Measurements from ENCODE around the gene PBX1. TPM values are rescaled to one million over a fixed set of nuclear protein-coding genes. Genes with fewer than 3 reads are reported as not detected.
A peak's percentile ranks its signal among the peaks of the same experiment; 100 is the strongest.

PBX1 gene
- total RNA-seq, 1 experiment from 2014 or later: 102 TPM

- DNase-seq (ENCODE audit: low spot score) (no peak), ATAC-seq (no peak)
- Mint-ChIP-seq H3K4me1 (peaks cover 74% of the 10 kb centered on the region), H3K9me3 (no peaks in the 10 kb centered on the region), H3K36me3 (peaks cover 3% of the 10 kb centered on the region), H3K4me3 (no peak overlapping the region), H3K27ac (peak overlapping the region; percentile 22; the same call in 1 of the 2 replicates), H3K27me3 (ENCODE audit: low read depth) (no peaks in the 10 kb centered on the region)
- CTCF ChIA-PET: no interaction called here
- TF ChIP-seq MAX (CRISPR knock-in tag; IDR thresholded peaks at IDR 0.05) (no peak), SMAD3 (CRISPR knock-in tag; IDR thresholded peaks at IDR 0.05; ENCODE audit: borderline replicate concordance) (no peak)
- POLR2A ChIA-PET: no interaction called here
Measured at GRCh38 chr1:164708596-164708995, 149.6 kb downstream of the PBX1 start.

- ChIA-PET CTCF (no interaction called here), POLR2A (no interaction called here)
- DNase-seq (ENCODE audit: low spot score) (no peak), ATAC-seq (no peak)
- no peak overlapping the region for H3K4me3 Mint-ChIP-seq
- no peaks in the 10 kb centered on the region for H3K27me3 Mint-ChIP-seq (ENCODE audit: low read depth)
- TF ChIP-seq MLX (CRISPR knock-in tag; IDR thresholded peaks at IDR 0.05) (no peak), E2F4 (CRISPR knock-in tag; IDR thresholded peaks at IDR 0.05; ENCODE audit: borderline replicate concordance, low read depth) (no peak), NR3C1 (CRISPR knock-in tag; conservative IDR thresholded peaks at IDR 0.05; ENCODE audit: low read depth) (no peak), NR1H2 (CRISPR knock-in tag; IDR thresholded peaks at IDR 0.05) (no peak), FOXP1 (CRISPR knock-in tag; IDR thresholded peaks at IDR 0.05; ENCODE audit: borderline replicate concordance) (no peak), ZNF317 (CRISPR knock-in tag; IDR thresholded peaks at IDR 0.05; ENCODE audit: borderline replicate concordance, low read depth) (no peak)
- H3K36me3 Mint-ChIP-seq: peaks cover 3% of the 10 kb centered on the region
- peaks cover 71% of the 10 kb centered on the region for H3K4me1 Mint-ChIP-seq
- peak overlapping the region; percentile 46; the same call in 1 of the 2 replicates for H3K27ac Mint-ChIP-seq
- no peaks in the 10 kb centered on the region for H3K9me3 Mint-ChIP-seq
Measured at GRCh38 chr1:164709126-164709525, 150.1 kb downstream of the PBX1 start.

- Mint-ChIP-seq H3K9me3 (no peaks in the 10 kb centered on the region), H3K27me3 (ENCODE audit: low read depth) (no peaks in the 10 kb centered on the region), H3K27ac (peak overlapping the region; percentile 46), H3K4me1 (peaks cover 69% of the 10 kb centered on the region), H3K36me3 (peaks cover 3% of the 10 kb centered on the region), H3K4me3 (no peak overlapping the region)
- DNase-seq (ENCODE audit: low spot score): no peak
- ChIA-PET POLR2A (no interaction called here), CTCF (no interaction called here)
- no peak for ATAC-seq
- TF ChIP-seq ZNF263 (CRISPR knock-in tag; IDR thresholded peaks at IDR 0.05; ENCODE audit: low read depth) (no peak), CTCF (IDR thresholded peaks at IDR 0.05) (no peak), FOXP4 (CRISPR knock-in tag; IDR thresholded peaks at IDR 0.05) (no peak), ERG (CRISPR knock-in tag; IDR thresholded peaks at IDR 0.05) (no peak), FOXP1 (CRISPR knock-in tag; IDR thresholded peaks at IDR 0.05; ENCODE audit: borderline replicate concordance) (no peak), FOXJ3 (CRISPR knock-in tag; IDR thresholded peaks at IDR 0.05; ENCODE audit: borderline replicate concordance) (no peak), PRRX2 (CRISPR knock-in tag; IDR thresholded peaks at IDR 0.05) (no peak), RORB (CRISPR knock-in tag; IDR thresholded peaks at IDR 0.05) (no peak), JUN (CRISPR knock-in tag; IDR thresholded peaks at IDR 0.05) (no peak), ZBTB21 (CRISPR knock-in tag; IDR thresholded peaks at IDR 0.05; ENCODE audit: borderline replicate concordance) (no peak), ZMAT4 (CRISPR knock-in tag; IDR thresholded peaks at IDR 0.05) (no peak), AFF4 (CRISPR knock-in tag; IDR thresholded peaks at IDR 0.05; ENCODE audit: borderline replicate concordance) (no peak), ZNF671 (CRISPR knock-in tag; IDR thresholded peaks at IDR 0.05) (no peak)
Measured at GRCh38 chr1:164709541-164710278, 150.7 kb downstream of the PBX1 start.
